Erythroblast (primary cell): Measurements from ENCODE around the gene GOLGA6L10.
"Not testable (repeated sequence)": the region's sequence is repeated elsewhere in the genome, so short reads cannot be mapped to it uniquely, and the experiment has no call there.

Experiments
- GATA1 ChIP-seq: IDR thresholded peaks from 2 replicates; pipeline ENCODE4 v1.6.1; 2011; ENCODE audit warnings: low read depth, mild to moderate bottlenecking, control low read depth, low read length, moderate library complexity
- POLR2A ChIP-seq: IDR thresholded peaks from 2 replicates; pipeline ENCODE4 v1.6.1; 2011; ENCODE audit warnings: mild to moderate bottlenecking, low read length

GRCh38 chr15:82360618-82361017, 11.3 kb upstream of the GOLGA6L10 start:
- not testable (repeated sequence) for TF ChIP-seq POLR2A, GATA1
